HepG2 (cell line): ENCODE results near the gene LTV1. TPM values are rescaled to one million over a fixed set of nuclear protein-coding genes. Genes with fewer than 3 reads are reported as not detected.

Experiments used
- CCDC6 ChIP-seq: sonication (generic); formaldehyde crosslinking; IDR thresholded peaks from 2 replicates; pipeline ENCODE4 v1.8.1; 2022; ENCODE audit warnings: mild to moderate bottlenecking, missing genetic modification reagents, moderate library complexity
- ERF ChIP-seq: IDR thresholded peaks from 2 replicates; pipeline ENCODE4 v1.6.1; 2018; ENCODE audit warnings: missing biosample characterization, missing genetic modification reagents
- FIP1L1 ChIP-seq: fragments of 200-400 bp; formaldehyde crosslinking; IDR thresholded peaks from 2 replicates; pipeline ENCODE4 v1.6.1; 2018; ENCODE audit warnings: low read depth, mild to moderate bottlenecking, low read length, moderate library complexity, borderline replicate concordance; ENCODE audit not compliant: insufficient read depth
- HDAC6 ChIP-seq: fragments of 200-600 bp; sonication (generic); IDR thresholded peaks from 2 replicates; pipeline ENCODE4 v1.7.0; 2017; ENCODE audit warnings: mild to moderate bottlenecking, antibody characterized with exemption, low read length, low read depth
- HES4 ChIP-seq: sonication (generic); formaldehyde crosslinking; IDR thresholded peaks from 2 replicates; pipeline ENCODE4 v1.9.0; 2021; ENCODE audit warnings: mild to moderate bottlenecking, missing genetic modification reagents, borderline replicate concordance
- HOXA3 ChIP-seq: sonication (generic); formaldehyde crosslinking; IDR thresholded peaks from 2 replicates; pipeline ENCODE4 v1.5.0; 2020; ENCODE audit warnings: missing genetic modification reagents
- IRF2 ChIP-seq: IDR thresholded peaks from 2 replicates; pipeline ENCODE4 v1.6.1; 2018; ENCODE audit warnings: missing genetic modification reagents, missing compliant biosample characterization
- ISX ChIP-seq: sonication (generic); formaldehyde crosslinking; conservative IDR thresholded peaks from 2 replicates; pipeline ENCODE4 v1.5.0; 2020; ENCODE audit warnings: missing genetic modification reagents
- KDM1A ChIP-seq: IDR thresholded peaks from 2 replicates; pipeline ENCODE4 v1.6.1; 2016; ENCODE audit warnings: missing compliant biosample characterization
- MYC ChIP-seq: sonication (generic); formaldehyde crosslinking; IDR thresholded peaks from 2 replicates; pipeline ENCODE4 v1.9.0; 2021; ENCODE audit warnings: missing genetic modification reagents, borderline replicate concordance
- NFKBIZ ChIP-seq: IDR thresholded peaks from 2 replicates; pipeline ENCODE4 v1.6.1; 2018; ENCODE audit warnings: missing genetic modification reagents, missing compliant biosample characterization
- NKX3-1 ChIP-seq: sonication (generic); formaldehyde crosslinking; IDR thresholded peaks from 2 replicates; pipeline ENCODE4 v1.5.0; 2020; ENCODE audit warnings: missing genetic modification reagents
- NPAS2 ChIP-seq: sonication (generic); formaldehyde crosslinking; IDR thresholded peaks from 2 replicates; pipeline ENCODE4 v1.8.0; 2022; ENCODE audit warnings: mild to moderate bottlenecking, missing genetic modification reagents, borderline replicate concordance
- NR3C1 ChIP-seq: sonication (generic); formaldehyde crosslinking; IDR thresholded peaks from 2 replicates; pipeline ENCODE4 v1.4.0; 2020; ENCODE audit warnings: missing genetic modification reagents
- RBM22 ChIP-seq: fragments of 200-400 bp; formaldehyde crosslinking; optimal IDR thresholded peaks from 2 replicates; pipeline ENCODE3; 2017; ENCODE audit warnings: mild to moderate bottlenecking, low read length, moderate library complexity
- REPIN1 ChIP-seq: sonication (generic); formaldehyde crosslinking; IDR thresholded peaks from 2 replicates; pipeline ENCODE4 v1.8.0; 2022; ENCODE audit warnings: missing genetic modification reagents, low read depth, mild to moderate bottlenecking, borderline replicate concordance
- RFXAP ChIP-seq: sonication (generic); formaldehyde crosslinking; IDR thresholded peaks from 2 replicates; pipeline ENCODE4 v1.4.0; 2020; ENCODE audit warnings: missing genetic modification reagents, borderline replicate concordance
- SIN3A ChIP-seq: IDR thresholded peaks from 2 replicates; pipeline ENCODE4 v1.6.1; 2011; ENCODE audit warnings: low read depth, mild to moderate bottlenecking, control low read depth, low read length, borderline replicate concordance
- U2AF1 ChIP-seq: fragments of 200-400 bp; formaldehyde crosslinking; optimal IDR thresholded peaks from 2 replicates; pipeline ENCODE3; 2017; ENCODE audit warnings: mild to moderate bottlenecking, low read depth, low read length
- ZNF160 ChIP-seq: sonication (generic); formaldehyde crosslinking; IDR thresholded peaks from 2 replicates; pipeline ENCODE4 v1.8.0; 2022; ENCODE audit warnings: mild to moderate bottlenecking, inconsistent platforms, missing genetic modification reagents
- ZNF33B ChIP-seq: sonication (generic); formaldehyde crosslinking; IDR thresholded peaks from 2 replicates; pipeline ENCODE4 v1.5.1; 2020; ENCODE audit warnings: mild to moderate bottlenecking, missing genetic modification reagents
- ZNF501 ChIP-seq: sonication (generic); formaldehyde crosslinking; IDR thresholded peaks from 2 replicates; pipeline ENCODE4 v1.5.1; 2020; ENCODE audit warnings: mild to moderate bottlenecking, moderate library complexity, missing genetic modification reagents
- ZNF703 ChIP-seq: sonication (generic); formaldehyde crosslinking; IDR thresholded peaks from 2 replicates; pipeline ENCODE4 v1.5.1; 2020; ENCODE audit warnings: missing genetic modification reagents, mild to moderate bottlenecking, moderate library complexity, borderline replicate concordance
- ZNF747 ChIP-seq: sonication (generic); formaldehyde crosslinking; IDR thresholded peaks from 2 replicates; pipeline ENCODE4 v1.8.1; 2023; ENCODE audit warnings: missing genetic modification reagents, mild to moderate bottlenecking, borderline replicate concordance
- polyA plus RNA-seq, 8 experiments: library from polyadenylated mRNA; depleted of rRNA in 3 of 8; stranded (reverse) in 7 of 8; unstranded in 1 of 8; fragments of >200 nt; fragmentation: Illumina TruSeq in 4 of 8; extraction: Trizol in 4 of 8; gene quantifications; 2 replicates each; pipeline versions ENCODE4 v1.2.1 to v1.2.3, GENCODE V29; 2011 to 2016; ENCODE audit warnings: low read depth in 4 of 8, missing spikeins in 1 of 8, mixed read lengths in 1 of 8; ENCODE audit not compliant: insufficient read depth in 1 of 8
- total RNA-seq, 5 experiments: library from RNA; depleted of rRNA; stranded (reverse); fragments of >200 nt; fragmentation: Illumina TruSeq; extraction: Trizol; gene quantifications; 2 replicates each; pipeline ENCODE4 v1.2.3, GENCODE V29; 2016; ENCODE audit warnings: low read depth in 1 of 5
- TF ChIP-seq, protein P1 (sequence below): sonication (generic); formaldehyde crosslinking; IDR thresholded peaks from 2 replicates; pipeline ENCODE4 v1.5.0; 2020; ENCODE audit warnings: missing genetic modification reagents
- TF ChIP-seq, protein P2 (sequence below), 2 experiments: fragments of 450-650 bp in 1 of 2; sonication (generic) in 1 of 2; formaldehyde crosslinking; IDR thresholded peaks; 2 replicates each; pipeline versions ENCODE4 v1.5.0 to v1.8.0; 2020 to 2022; ENCODE audit warnings: mild to moderate bottlenecking in 1 of 2, missing genetic modification reagents in 1 of 2
- TF ChIP-seq, protein P3 (sequence below): conservative IDR thresholded peaks from 2 replicates; pipeline ENCODE4 v1.6.1; 2018; ENCODE audit warnings: missing genetic modification reagents
- TF ChIP-seq, protein P4 (sequence below): IDR thresholded peaks from 2 replicates; pipeline ENCODE4 v1.6.1; 2012; ENCODE audit warnings: inconsistent platforms

Gene LTV1
- total and polyA plus RNA-seq, 2 of the 13 experiments (the other 11 are each of a cell fraction or from before 2014, with no cell fraction given): 21.1 to 85.8 TPM

DNA sequence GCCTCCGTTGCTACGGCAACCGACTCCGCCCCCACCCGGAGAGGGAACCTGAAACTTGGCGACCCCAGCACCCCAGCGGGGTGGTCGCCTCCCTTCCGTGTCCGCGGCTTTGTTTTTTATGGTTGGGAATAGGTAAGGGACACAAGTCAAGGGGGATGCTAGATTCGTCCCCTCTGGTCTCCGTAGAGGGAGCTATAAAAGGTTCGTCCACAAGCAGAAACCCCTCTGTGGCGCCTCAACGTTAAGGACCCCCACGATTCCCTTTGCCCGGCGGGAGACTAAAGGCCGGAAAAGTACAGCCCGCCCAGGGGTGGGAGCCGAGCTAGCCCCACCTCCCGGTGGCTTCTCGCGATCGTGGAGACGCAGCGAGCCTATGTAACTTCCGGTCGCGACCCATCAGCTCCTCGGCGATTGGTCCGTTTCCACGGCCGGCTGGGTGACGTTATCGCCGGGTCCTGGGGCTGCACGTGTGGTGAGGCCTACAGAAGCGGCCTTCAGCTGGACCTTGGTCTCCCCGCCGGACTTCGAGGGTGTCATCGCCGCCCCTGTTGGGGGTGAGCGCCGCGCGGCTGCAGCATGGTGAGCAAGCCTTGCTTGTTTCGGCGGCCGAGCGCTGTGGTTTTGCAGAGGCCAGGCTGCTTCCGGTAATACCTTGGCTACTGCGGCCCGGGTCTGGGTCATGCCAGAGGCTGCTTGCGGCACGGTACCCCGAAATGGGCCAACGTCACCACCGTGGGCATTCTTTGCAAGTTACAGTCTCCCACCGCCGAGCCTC lies at the start of gene LTV1 (continued):
- TF ChIP-seq, protein P1, sequence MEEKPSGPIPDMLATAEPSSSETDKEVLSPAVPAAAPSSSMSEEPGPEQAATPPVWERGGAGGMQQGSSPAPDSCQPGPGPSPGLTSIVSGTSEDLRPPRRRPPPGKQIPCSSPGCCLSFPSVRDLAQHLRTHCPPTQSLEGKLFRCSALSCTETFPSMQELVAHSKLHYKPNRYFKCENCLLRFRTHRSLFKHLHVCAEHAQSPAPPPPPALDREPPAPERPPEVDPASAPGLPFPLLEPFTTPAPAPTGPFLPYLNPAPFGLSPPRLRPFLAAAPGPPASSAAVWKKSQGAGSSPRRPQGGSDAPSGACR (CRISPR knock-in tag): peak; percentile 99
- TF ChIP-seq REPIN1 (CRISPR knock-in tag) (peak; percentile 96; the same call in 1 of the 2 replicates), U2AF1 (no peak), RFXAP (CRISPR knock-in tag) (peak; percentile 98), MYC (CRISPR knock-in tag) (peak; percentile 100), RBM22 (peak; percentile 58), NFKBIZ (CRISPR knock-in tag) (peak; percentile 88), NKX3-1 (peak; percentile 98), HDAC6 (no peak), ZNF501 (CRISPR knock-in tag) (peak; percentile 99), ERF (CRISPR knock-in tag) (peak; percentile 96), HES4 (CRISPR knock-in tag) (peak; percentile 99), HOXA3 (CRISPR knock-in tag) (peak; percentile 99), ZNF747 (CRISPR knock-in tag) (peak; percentile 99), FIP1L1 (no peak), SIN3A (peak; percentile 97), CCDC6 (peak; percentile 94), KDM1A (CRISPR knock-in tag) (peak; percentile 61; the same call in 1 of the 2 replicates), ISX (CRISPR knock-in tag) (peak; percentile 94), ZNF160 (CRISPR knock-in tag) (peak; percentile 97), ZNF33B (CRISPR knock-in tag) (peak; percentile 99), IRF2 (CRISPR knock-in tag) (peak; percentile 97), NR3C1 (CRISPR knock-in tag) (no peak), ZNF703 (CRISPR knock-in tag) (peak; percentile 99), NPAS2 (CRISPR knock-in tag) (no peak)
- TF ChIP-seq, protein P2, sequence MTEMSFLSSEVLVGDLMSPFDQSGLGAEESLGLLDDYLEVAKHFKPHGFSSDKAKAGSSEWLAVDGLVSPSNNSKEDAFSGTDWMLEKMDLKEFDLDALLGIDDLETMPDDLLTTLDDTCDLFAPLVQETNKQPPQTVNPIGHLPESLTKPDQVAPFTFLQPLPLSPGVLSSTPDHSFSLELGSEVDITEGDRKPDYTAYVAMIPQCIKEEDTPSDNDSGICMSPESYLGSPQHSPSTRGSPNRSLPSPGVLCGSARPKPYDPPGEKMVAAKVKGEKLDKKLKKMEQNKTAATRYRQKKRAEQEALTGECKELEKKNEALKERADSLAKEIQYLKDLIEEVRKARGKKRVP (CRISPR knock-in tag; IDR thresholded peaks at IDR 0.05): peak in 1 of 2 experiments; percentile 81; a peak in 2 of 4 replicates
- TF ChIP-seq, protein P3, sequence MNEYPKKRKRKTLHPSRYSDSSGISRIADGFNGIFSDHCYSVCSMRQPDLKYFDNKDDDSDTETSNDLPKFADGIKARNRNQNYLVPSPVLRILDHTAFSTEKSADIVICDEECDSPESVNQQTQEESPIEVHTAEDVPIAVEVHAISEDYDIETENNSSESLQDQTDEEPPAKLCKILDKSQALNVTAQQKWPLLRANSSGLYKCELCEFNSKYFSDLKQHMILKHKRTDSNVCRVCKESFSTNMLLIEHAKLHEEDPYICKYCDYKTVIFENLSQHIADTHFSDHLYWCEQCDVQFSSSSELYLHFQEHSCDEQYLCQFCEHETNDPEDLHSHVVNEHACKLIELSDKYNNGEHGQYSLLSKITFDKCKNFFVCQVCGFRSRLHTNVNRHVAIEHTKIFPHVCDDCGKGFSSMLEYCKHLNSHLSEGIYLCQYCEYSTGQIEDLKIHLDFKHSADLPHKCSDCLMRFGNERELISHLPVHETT (CRISPR knock-in tag): peak; percentile 93
- TF ChIP-seq, protein P4, sequence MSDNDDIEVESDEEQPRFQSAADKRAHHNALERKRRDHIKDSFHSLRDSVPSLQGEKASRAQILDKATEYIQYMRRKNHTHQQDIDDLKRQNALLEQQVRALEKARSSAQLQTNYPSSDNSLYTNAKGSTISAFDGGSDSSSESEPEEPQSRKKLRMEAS: peak; percentile 100
